Measurements from ENCODE around the gene FCRL5.

Gene FCRL5

DNA sequence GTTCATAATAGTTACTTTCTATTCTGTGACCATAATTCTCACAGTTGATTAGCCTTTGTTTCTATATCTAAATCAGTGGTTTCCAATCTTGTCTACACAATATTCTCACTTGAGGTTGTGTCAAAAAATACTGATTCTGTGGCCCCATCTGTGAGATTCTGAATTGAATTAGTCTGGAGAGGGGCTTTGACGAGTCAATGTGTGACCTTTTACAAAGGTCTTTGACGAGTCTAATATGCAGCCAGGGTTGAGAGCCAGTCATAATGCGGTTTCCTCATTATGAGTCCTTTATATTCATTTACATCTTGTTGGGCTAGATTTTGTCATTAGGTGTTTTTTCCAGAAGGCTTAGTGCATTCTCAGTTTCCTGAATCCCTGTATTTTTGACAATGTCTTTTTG is 19.7 kb downstream of the FCRL5 start:
- no peak for DNase-seq (ENCODE audit: low read depth in 2 of 2, low spot score in 1 of 2)

GRCh38 chr1:157523774-157524493 is 28.4 kb downstream of the FCRL5 start:
- DNase-seq (ENCODE audit: low read depth in 2 of 2, low spot score in 1 of 2) = no peak

DNA sequence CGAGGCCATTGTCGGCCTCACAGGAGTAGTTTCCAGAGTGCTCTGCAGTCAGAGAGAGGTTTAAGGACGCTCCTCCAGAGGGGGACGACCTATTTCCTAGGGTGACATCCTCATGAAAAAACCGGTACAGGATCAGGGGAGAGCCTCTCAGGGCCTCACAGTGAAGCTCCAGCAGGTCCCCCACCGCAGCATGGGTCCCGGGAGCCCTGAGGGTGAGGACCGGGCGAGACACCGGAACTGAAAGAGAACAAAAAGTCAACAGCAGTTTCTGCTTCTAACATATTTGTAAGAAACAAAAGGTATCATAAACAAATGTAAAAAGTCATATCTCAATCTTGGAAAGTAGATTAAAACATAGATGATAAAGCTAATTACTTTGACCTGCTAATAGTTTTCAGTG is 31.3 kb downstream of the FCRL5 start:
- no peak for DNase-seq (ENCODE audit: low read depth in 2 of 2, low spot score in 1 of 2)

DNA sequence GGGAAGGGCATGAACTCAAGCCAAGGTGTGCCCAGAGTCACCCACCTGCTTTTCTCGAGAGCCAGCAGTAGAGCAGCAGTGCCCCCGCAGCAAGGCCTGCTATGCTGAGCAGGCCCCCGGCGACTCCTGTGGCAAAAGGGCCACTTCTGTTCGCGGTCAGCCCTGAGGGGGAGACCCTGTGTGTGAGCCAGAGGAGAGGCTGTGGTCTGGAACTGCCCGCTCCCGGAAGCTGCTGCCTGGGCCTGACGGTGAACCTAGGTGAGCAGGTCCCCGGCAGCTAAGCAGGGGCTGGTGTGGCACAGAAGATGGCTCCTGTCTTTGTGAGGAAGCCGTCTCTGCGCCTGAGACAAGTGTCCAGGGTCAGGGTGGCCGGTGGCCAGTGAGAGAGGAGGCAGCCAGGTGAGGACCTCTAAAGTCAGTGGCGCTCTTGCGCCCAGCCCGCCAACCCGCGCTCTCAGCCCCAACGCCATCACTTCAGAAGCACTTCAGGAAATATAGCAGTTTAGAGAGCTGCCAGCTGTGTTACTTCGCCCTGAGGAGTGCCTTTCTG is 31.9 kb downstream of the FCRL5 start:
- no peak for DNase-seq (ENCODE audit: low read depth in 2 of 2, low spot score in 1 of 2)

GRCh38 chr1:157519451-157519850 is 32.9 kb downstream of the FCRL5 start:
- DNase-seq (ENCODE audit: low read depth in 2 of 2, low spot score in 1 of 2) = no peak

DNA sequence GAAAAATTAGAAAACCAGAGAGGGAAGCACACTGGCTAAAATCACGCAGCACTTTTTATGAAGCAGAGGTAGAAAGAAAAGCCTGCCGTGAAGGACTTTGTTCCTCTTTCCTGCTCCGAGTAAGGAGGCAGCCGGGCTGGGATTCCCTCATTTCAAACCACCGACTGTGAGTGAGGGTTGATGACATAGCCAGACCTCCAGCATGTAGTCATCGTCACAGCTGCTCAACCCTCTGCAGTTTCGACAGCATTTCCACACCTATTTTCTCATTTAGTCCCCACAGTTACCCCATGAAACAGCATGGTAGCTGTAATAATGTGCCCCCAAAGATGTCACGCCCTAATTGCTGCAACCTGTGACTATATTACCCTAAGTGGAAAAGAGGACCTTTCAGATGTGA is 35.3 kb downstream of the FCRL5 start:
- no peak for DNase-seq (ENCODE audit: low read depth in 2 of 2, low spot score in 1 of 2)

DNA sequence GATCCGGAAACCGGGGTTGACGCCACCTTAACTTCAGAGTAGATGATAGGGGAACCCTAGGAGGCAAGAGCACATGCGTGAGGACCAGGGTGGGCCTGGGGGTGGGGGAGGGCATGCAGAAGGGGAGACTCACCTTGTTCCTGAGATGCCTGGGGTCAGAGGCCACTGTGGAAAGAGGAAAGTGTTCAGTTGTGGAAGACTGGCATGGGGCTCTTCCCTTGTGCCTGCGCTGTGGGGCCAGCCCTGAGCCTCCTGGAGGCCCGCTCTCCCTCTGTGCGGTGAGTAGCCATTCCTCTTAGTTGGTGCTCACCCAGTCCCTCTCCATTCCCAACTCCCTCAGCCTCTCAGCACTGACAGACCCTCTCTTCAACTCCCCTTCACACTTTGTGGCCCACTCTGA is 36.6 kb downstream of the FCRL5 start:
- no peak for DNase-seq (ENCODE audit: low read depth in 2 of 2, low spot score in 1 of 2)

GRCh38 chr1:157515141-157515540 is 37.2 kb downstream of the FCRL5 start:
- DNase-seq (ENCODE audit: low read depth in 2 of 2, low spot score in 1 of 2) = no peak

DNA sequence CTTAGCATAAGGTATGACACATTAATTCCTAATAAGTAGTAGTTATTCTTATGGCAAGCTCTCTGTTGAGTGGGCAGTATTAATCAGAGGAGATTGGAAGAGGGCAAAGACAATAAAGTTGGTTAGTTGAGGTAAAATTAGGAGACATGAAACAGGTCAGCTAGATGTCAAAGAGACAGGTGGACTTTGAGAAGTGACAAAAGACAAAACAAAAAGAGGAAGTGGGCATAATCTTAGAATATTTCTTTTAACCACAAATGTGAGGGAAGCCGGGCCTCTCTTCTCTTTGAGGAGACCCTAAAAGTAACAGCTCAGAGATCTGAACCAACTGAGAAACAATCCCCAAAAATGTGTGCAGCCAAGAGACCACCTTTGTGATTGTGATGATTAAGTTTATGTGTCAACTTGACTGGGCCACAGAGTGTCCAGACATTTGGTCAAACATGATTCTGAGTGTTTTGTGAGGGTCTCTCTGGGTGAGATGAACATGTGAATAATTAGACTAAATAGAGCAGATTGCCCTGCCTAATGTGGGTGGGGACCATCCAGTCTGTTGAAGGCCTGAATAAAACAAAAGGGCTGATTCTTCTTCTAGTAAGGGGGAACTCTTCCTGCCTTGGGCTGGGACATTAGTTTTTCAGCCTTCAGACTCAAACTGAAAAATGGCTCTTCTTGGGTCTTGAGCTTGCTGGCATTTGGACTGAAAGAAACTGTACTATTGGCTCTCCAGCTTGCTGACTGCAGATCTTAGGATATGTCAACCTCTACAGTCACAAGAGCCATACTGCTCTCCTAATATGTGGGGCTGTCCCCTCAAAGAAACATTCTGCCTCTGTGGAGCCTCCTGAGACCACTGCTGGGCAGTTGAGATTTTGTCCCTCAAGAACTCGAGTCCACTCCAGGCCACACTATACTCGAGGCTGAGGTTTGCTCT is 40.0 kb downstream of the FCRL5 start:
- no peak for DNase-seq (ENCODE audit: low read depth in 2 of 2, low spot score in 1 of 2)

DNA sequence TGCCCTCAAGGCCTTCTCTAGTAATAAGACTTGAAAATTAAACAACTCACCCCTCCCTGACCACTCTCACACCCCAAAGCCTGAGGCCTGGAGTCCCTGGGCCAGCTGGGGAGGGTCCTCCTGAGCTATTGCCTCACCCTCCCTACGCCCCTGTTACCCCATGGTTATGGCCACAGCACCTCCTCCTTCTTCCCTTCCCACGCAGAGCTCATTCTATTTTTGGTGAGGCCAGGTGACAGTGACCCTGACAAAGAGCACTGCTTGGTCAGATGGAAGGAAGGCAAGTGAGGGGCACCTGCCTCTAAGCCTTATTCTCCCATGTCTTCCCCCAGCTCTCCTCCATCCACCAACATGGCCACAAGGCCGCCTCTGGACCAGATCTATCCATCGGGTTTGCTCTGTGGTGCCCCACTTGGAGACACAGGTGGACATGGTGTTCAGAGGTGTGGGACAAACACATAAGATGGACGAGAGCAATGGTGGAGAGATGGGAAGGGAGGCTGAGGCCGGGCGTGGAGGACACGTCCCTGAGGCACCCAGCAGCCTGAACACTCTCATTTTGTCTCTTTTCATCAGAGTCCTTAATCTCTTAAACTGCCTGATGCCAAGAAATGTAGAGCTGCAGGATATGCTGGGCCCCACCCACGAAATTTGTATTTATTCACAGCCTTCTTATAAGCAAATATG is 42.6 kb downstream of the FCRL5 start:
- no peak for DNase-seq (ENCODE audit: low read depth in 2 of 2, low spot score in 1 of 2)

DNA sequence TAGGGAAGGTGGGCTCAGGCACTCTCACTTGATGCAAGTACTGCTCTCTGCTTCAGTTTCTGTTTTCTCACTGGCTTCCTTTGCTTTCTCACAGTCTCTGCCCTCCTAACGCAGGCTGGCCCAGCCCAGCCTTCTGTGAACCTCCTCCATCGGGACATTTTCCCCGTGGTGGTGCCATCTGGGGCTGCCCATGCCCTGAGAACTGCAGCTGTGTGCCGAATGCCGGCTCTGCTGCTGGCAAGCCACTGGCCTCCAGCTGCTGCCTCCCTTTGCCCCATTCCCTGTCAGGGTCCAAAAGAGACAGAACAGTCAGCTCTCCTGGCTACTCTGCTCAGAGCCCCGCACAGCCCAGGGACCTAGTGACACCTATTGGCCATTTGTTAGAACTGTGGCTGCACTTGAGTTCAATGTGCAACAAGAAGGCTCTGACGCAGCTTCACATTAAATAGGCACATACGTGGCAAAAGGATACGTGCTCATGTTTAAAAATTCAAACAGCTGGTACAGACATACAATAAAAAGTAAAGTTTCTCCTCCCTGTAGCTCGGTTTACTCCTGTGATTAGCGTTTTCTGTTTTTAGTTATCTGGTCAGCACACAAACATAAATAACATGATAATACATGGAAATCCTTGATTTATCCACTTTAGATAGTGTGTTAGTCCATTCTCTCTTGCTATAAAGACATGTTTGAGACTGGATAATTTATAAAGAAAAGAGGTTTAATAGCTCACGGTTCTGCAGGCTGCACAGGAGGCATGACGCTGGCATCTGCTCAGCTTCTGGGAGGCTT is 46.6 kb downstream of the FCRL5 start:
- no peak for DNase-seq (ENCODE audit: low read depth in 2 of 2, low spot score in 1 of 2)

GRCh38 chr1:157504646-157505045 is 47.7 kb downstream of the FCRL5 start:
- no peak for DNase-seq (ENCODE audit: low read depth in 2 of 2, low spot score in 1 of 2)

DNA sequence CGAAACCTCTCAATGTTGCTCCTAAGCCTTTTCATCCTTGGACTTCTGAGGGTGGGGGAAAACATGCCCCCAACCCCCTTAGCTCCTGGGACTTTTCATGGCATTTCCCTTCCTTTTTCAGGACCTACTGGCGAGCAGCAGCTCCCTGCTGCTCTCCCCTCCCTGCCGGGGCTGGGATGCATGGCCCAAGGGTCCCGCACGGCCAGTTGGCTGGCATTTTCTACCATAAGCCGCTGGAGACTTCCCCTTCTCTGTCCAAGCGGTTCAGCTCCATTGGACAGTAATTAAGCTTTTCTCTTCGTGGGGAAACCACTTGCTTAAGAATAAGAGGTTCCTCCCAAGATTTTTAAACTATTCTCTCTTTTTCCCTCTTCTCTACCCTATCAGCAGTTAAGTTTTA is 52.8 kb downstream of the FCRL5 start:
- no peak for DNase-seq (ENCODE audit: low read depth in 2 of 2, low spot score in 1 of 2)

DNA sequence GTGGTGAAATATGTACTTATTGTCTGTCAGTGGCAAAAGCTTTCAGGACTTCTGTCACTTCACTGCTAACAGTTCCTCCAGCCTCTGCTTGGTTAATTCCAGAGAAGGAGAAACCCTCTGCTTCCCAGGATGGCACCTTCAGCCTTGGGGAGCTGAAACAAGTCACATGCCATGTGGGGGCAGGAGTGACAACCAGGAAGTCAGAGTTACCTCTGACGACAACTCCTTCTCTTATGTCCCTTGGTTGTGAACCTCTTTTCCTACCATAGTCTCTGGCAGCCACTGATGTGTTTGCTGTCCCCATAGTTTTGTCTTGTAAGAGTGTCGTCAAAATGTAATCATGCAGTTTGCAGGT is 53.6 kb downstream of the FCRL5 start:
- DNase-seq (ENCODE audit: low read depth in 2 of 2, low spot score in 1 of 2) = no peak

DNA sequence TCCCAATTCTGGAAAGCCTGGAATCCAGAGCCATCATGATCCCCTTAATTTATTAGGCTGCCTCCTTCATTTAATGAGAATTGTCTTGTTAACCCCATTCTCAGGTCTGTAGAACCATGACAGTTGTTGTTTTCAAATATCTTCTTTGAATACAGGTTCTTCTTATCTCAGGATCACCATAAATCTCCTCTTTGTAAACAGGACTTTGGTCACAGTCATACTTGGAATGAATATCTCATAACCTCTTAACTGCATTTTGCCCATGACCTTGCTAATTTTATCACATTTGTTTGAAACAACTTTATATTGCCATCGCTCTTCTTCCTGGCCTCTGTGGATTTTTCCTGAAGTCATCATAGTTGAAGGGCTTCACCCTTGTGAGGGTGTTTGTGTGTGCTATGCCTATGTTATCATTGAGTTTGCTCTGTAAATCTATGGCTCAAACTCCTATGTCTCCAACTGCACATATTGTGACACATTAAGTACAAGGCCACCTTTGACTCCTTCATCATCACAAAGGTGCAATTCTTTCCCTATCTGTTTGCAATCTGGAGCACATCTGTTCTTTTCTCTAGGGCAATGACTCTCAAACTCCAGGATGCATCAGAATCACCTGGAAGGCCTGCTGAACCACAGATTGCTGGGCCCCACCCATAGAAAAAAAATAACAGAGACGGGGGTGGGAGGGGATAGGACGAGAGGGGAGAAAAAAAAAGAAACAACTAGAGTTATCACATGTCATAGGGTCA is 54.2 kb downstream of the FCRL5 start:
- no peak for DNase-seq (ENCODE audit: low read depth in 2 of 2, low spot score in 1 of 2)

GRCh38 chr1:157497284-157497683 is 55.0 kb downstream of the FCRL5 start:
- no peak for DNase-seq (ENCODE audit: low read depth in 2 of 2, low spot score in 1 of 2)

DNA sequence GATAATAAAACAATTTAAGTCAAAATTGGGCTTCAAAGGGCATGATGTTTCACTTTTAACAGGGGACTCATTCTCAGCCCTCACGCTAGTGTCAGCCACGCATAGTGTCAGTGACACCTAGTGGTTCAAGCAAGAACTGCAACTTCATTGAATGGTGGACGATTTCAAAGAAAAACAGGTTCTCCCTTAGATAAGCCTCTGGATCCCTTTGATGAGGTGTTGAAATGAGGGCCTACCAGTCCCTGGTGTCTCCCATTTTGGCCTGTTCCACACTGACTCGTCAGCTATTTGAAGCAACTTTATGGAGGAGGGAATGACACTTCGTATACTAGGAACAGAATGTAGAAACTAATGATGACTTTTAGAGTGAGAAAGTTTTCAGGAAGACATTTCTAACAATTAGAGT is 56.2 kb downstream of the FCRL5 start:
- DNase-seq (ENCODE audit: low read depth in 2 of 2, low spot score in 1 of 2) = no peak

GRCh38 chr1:157495285-157495684 is 57.0 kb downstream of the FCRL5 start:
- DNase-seq (ENCODE audit: low read depth in 2 of 2, low spot score in 1 of 2) = no peak

DNA sequence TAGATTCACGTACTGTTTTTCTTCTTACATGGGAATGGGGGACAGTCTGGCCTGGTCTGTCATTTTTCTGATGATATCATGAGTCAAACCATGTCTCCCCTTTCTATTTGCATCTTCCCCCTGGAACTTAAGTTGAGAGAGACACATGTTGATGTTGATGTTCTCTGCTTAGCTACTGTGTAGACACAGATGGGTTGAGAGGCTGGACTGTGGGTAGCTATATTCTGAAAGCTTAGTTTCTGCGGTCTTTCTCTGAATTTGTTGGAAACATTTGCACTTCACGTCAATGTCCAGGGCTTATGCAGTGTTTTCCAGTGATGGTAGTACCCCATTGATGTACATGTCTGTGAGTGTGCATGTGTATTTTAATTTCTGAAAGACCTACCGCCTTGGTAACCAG is 58.2 kb downstream of the FCRL5 start:
- DNase-seq (ENCODE audit: low read depth in 2 of 2, low spot score in 1 of 2) = no peak

- no peak for DNase-seq (ENCODE audit: low read depth in 2 of 2, low spot score in 1 of 2)
Measured at GRCh38 chr1:157490467-157491165, 61.7 kb downstream of the FCRL5 start.

Measured in stimulated activated CD8-positive, alpha-beta memory T cell treated with anti-CD3 and anti-CD28 coated beads, Interleukin-4, amount 100 ng/mL, for 1 hour (primary cell).